NCI-H446 (cell line): ENCODE measurements around the gene TRIP13.

ENCODE experiments used
- DNase-seq, 2 experiments: peaks; one replicate each; lab custom pipeline; 2025; lab: John Stamatoyannopoulos, UW

The TRIP13 gene

GRCh38 chr5:854966-855743 is 37.5 kb upstream of the TRIP13 start:
- DNase-seq, result no peak

- no peak for DNase-seq
Observed at GRCh38 chr5:855771-856530, 36.7 kb upstream of the TRIP13 start.

- DNase-seq, result no peak
Observed at GRCh38 chr5:856531-857425, 35.9 kb upstream of the TRIP13 start.

GRCh38 chr5:858726-859125 is 34.0 kb upstream of the TRIP13 start:
- DNase-seq, result no peak

- DNase-seq, result no peak
Observed at GRCh38 chr5:859391-859790, 33.3 kb upstream of the TRIP13 start.

GRCh38 chr5:859798-860296 is 32.8 kb upstream of the TRIP13 start:
- no peak for DNase-seq

- DNase-seq, result no peak
Observed at GRCh38 chr5:860506-861150, 32.1 kb upstream of the TRIP13 start.

- DNase-seq, result no peak
Observed at GRCh38 chr5:861442-862366, 31.0 kb upstream of the TRIP13 start.

- no peak for DNase-seq
Observed at GRCh38 chr5:862367-863243, 30.1 kb upstream of the TRIP13 start.

GRCh38 chr5:863244-863805 is 29.4 kb upstream of the TRIP13 start:
- no peak for DNase-seq

- no peak for DNase-seq
Observed at GRCh38 chr5:864492-865167, 28.1 kb upstream of the TRIP13 start.

GRCh38 chr5:865168-865521 is 27.5 kb upstream of the TRIP13 start:
- no peak for DNase-seq

GRCh38 chr5:865771-866170 is 26.9 kb upstream of the TRIP13 start:
- DNase-seq, result no peak

GRCh38 chr5:867300-867870 is 25.3 kb upstream of the TRIP13 start:
- no peak for DNase-seq

GRCh38 chr5:868428-869135 is 24.1 kb upstream of the TRIP13 start:
- no peak for DNase-seq

GRCh38 chr5:870956-871355 is 21.7 kb upstream of the TRIP13 start:
- DNase-seq, result no peak

- DNase-seq, result no peak
Observed at GRCh38 chr5:871596-872298, 20.9 kb upstream of the TRIP13 start.
